ENCODE data around the gene LCT. TPM values are rescaled to one million over a fixed set of nuclear protein-coding genes. Genes with fewer than 3 reads are reported as not detected.
A peak's percentile ranks its signal among the peaks of the same experiment; 100 is the strongest.

LCT gene
- polyA plus RNA-seq, 2 of the 4 experiments (the other 2 are of a cell fraction) = 0.04 TPM

GRCh38 chr2:135853401-135853800, 16.4 kb upstream of the LCT start:
- ChIA-PET CTCF (no interaction called here), POLR2A (no interaction called here)
- TF ChIP-seq FOSB (CRISPR knock-in tag; IDR thresholded peaks at IDR 0.05) = no peak
- TF ChIP-seq E2F6 (IDR thresholded peaks at IDR 0.05; ENCODE audit: borderline replicate concordance, low read depth) = no peak
- TF ChIP-seq ATOH8 (CRISPR knock-in tag; IDR thresholded peaks at IDR 0.05; ENCODE audit: low read depth) = no peak
- TF ChIP-seq ESRRA (IDR thresholded peaks at IDR 0.05; ENCODE audit: borderline replicate concordance, low read length) = peak; percentile 82; the same call in 1 of the 2 replicates
- TF ChIP-seq HOXB5 (CRISPR knock-in tag; IDR thresholded peaks at IDR 0.05) = no peak
- TF ChIP-seq ZFP36 (IDR thresholded peaks at IDR 0.05; ENCODE audit: borderline replicate concordance, partially characterized antibody) = no peak
- no peak for TF ChIP-seq POLR2AphosphoS2 (conservative IDR thresholded peaks at IDR 0.05; ENCODE audit: low read length)
- TF ChIP-seq ZC3H11A (IDR thresholded peaks at IDR 0.05) = no peak

GRCh38 chr2:135851858-135852257, 14.9 kb upstream of the LCT start:
- Histone ChIP-seq H3K4me2 (no peak overlapping the region), H3K9me3 (no peaks in the 10 kb centered on the region), H3K4me3 (no peak overlapping the region), H3K4me1 (no peaks in the 10 kb centered on the region), H3K27ac (no peak overlapping the region)
- DNase-seq (ENCODE audit: low read depth in 1 of 2, low spot score in 1 of 2) (no peak), ATAC-seq (no peak), FAIRE-seq (no peak)
- POLR2A ChIA-PET = no interaction called here
- CTCF ChIA-PET = interaction anchor here (0.6 kb wide), 1 partner anchor 137 kb away, joined by 3 read pairs; no protein-coding TSS in a partner anchor
- TF ChIP-seq CTCF (IDR thresholded peaks at IDR 0.05) (no peak), CHD2 (IDR thresholded peaks at IDR 0.05; ENCODE audit: low read length, partially characterized antibody) (no peak), JUN (IDR thresholded peaks at IDR 0.05) (no peak), CBX8 (IDR thresholded peaks at IDR 0.05) (no peak), NPAS2 (CRISPR knock-in tag; IDR thresholded peaks at IDR 0.05; ENCODE audit: borderline replicate concordance) (no peak), HOXB5 (CRISPR knock-in tag; IDR thresholded peaks at IDR 0.05) (no peak), SREBF2 (IDR thresholded peaks at IDR 0.05) (no peak), CBX2 (IDR thresholded peaks at IDR 0.05; ENCODE audit: borderline replicate concordance, low read depth) (no peak), ZFP36 (IDR thresholded peaks at IDR 0.05; ENCODE audit: borderline replicate concordance, partially characterized antibody) (no peak), HMGXB4 (CRISPR knock-in tag; IDR thresholded peaks at IDR 0.05; ENCODE audit: borderline replicate concordance) (no peak), FOXS1 (CRISPR knock-in tag; IDR thresholded peaks at IDR 0.05) (no peak), JUNB (IDR thresholded peaks at IDR 0.05) (no peak), ZC3H11A (IDR thresholded peaks at IDR 0.05) (no peak), RCOR1 (IDR thresholded peaks at IDR 0.05; ENCODE audit: low read depth, low read length) (no peak), HDAC2 (IDR thresholded peaks at IDR 0.05) (no peak), EHF (CRISPR knock-in tag; IDR thresholded peaks at IDR 0.05) (no peak), RAD21 (conservative IDR thresholded peaks at IDR 0.05 in 1 of 2, IDR thresholded peaks at IDR 0.05 in 1 of 2) (no peak), ZNF302 (CRISPR knock-in tag; IDR thresholded peaks at IDR 0.05) (no peak), POLR2AphosphoS2 (conservative IDR thresholded peaks at IDR 0.05; ENCODE audit: low read length) (no peak), TP53 (CRISPR knock-in tag; IDR thresholded peaks at IDR 0.05) (no peak)

More at GRCh38 chr2:135853401-135853800, 16.4 kb upstream of the LCT start:
- Histone ChIP-seq H3K4me3 (no peak overlapping the region), H3K9me3 (no peaks in the 10 kb centered on the region), H3K4me1 (no peaks in the 10 kb centered on the region), H3K4me2 (no peak overlapping the region), H3K27ac (no peak overlapping the region)
- ATAC-seq = no peak
- no peak for FAIRE-seq
- no peak for DNase-seq (ENCODE audit: low read depth in 1 of 2, low spot score in 1 of 2)
